ENCODE data around the gene C19orf25.
"Not testable (repeated sequence)": the region's sequence is repeated elsewhere in the genome, so short reads cannot be mapped to it uniquely, and the experiment has no call there.

C19orf25 gene

DNA sequence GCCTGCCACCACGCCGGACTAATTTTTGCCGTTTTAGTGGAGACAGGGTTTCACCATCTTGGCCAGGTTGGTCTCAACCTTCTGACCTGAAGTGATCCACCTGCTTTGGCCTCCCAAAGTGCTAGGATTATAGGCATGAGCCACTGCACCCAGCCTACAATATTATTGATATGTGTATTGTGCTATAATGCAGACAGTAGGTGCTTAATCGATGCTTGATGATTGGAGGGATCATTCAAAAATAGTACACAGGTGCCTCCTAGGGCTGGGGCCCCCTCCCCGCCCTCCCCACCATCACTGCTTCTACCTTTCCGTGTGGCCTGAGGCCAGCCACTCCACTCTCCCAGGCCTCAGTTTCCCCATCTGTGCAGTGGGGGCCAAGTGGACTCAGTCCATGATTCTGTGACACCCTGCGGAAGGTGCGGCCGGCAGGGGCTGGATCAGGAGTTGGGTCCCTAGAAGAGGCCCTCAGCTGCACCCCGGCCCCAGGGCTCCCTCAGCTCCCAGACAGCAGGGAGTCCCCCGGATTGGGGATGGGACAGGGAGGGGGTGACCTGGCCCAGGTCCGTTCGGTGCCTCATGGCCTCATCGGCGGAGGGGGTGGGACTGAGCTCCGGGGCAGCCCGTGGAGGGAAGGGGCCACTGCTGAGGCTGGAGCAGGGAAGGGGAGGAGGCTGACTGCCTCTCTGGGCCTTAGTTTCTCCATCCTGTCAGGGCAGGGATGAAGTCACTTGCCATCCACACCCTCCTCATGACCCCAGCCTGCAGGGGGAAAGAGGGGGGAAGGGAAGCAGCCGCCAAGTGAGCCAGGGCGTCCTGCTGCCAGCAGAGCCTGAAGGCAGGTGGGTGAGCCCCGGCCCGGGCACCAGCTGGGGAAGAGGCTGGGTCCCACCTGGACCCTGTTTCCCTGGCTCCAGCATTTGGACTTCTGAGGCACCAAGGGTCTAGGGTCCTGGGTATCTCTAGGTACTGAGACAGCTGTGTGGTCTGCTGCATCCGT is 32.6 kb upstream of the C19orf25 start:
- DNase-seq: no peak

- DNase-seq: no peak
These were observed 31.8 kb upstream of the C19orf25 start for GRCh38 chr19:1510807-1511206.

DNA sequence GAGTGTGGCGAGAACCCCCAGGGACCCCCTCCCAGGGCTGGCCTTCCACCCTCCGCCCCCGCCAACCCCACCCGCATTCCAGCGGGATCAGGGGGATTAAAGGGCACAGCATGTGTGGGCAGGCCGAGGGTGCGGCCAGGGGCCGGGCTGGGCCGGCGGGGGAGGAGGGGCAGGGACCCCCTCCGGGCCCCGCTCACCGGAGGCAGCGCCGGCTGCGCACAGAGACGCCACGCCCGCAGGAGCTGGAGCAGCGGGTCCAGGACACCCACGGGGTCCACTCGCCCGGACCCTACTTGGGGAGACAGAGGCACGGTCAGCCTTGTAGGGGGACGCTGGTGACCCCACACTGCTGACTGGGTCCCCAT is 31.4 kb upstream of the C19orf25 start:
- DNase-seq: no peak

DNA sequence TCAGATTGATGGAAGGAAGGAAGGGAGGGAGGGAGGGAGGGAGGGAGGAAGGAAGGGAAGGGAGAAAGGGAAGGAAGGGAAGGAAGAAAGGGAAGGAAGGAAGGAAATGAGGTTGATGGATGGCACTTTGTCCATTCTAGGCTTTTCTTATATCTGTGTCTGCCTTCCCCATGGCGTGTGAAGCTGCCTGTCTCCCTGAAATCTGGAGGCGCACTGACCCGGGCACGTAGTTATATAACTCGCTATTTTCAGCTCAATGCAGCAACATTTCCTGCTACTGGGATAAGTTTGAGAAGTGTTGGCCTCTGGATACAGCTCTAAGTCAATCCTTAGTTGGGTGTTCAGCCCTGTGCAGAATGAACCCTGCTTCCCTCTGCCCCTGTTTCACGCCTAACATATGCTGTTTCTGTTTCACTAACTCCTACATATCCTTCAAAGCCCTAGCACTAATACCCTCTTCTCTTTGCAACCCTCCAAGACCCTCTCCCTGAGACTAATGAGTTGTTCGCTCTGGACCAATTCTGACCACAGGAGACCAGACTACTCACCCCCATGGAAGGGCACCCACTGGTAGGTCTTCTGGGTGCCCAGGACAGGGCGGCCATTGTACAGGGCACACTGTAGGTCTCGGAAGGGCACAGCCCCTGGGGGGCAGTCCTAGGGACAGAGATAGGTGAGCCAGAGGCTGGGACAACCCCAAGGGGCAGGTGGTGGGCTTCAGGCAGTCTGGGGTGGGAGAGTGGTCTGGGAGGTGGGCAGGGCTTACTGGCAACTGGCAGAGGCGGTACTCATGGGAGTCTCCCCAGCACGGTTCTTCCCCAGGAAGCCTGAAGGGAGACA is 30.8 kb upstream of the C19orf25 start:
- no peak for DNase-seq

- no peak for DNase-seq
These were observed 29.5 kb upstream of the C19orf25 start for GRCh38 chr19:1508507-1508856.

DNA sequence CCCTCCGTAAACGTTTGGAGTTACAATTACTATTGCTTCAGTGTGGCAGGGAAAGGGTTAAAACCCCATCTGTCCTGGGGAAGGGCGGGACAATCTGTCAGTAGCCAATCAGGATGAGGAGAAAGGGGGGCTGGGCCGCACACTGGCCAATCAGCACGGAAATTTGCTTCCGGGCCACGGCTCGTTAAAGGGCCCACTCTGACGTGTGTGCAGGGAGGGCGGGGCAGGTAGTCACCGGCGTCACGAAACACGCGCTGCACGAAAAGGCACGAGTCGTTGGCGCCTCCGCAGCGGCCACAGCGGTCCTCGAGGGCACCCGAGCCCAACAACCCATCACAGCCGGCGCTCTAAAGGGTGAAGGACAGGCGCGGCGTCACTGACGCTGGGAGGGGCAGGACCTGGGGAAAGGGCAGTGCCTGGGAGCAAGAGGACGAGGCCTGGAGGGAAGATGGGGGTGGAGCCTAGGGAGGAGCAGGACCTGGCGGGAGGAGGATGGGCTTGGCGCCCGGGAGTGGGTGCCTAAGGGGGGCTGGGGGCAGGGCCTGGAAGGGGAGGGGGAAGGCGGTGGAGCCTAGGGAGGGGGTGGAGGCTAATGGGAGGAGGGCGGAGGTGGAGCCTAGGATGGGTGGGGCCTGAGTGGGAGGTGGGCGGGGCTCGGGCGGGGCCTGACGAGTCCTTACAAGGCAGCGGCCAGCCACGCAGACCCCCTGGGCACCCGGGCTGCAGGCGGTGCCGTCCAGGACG is 28.9 kb upstream of the C19orf25 start:
- DNase-seq: peak; percentile 96

- DNase-seq: no peak
These were observed 28.2 kb upstream of the C19orf25 start for GRCh38 chr19:1507192-1507660.

DNA sequence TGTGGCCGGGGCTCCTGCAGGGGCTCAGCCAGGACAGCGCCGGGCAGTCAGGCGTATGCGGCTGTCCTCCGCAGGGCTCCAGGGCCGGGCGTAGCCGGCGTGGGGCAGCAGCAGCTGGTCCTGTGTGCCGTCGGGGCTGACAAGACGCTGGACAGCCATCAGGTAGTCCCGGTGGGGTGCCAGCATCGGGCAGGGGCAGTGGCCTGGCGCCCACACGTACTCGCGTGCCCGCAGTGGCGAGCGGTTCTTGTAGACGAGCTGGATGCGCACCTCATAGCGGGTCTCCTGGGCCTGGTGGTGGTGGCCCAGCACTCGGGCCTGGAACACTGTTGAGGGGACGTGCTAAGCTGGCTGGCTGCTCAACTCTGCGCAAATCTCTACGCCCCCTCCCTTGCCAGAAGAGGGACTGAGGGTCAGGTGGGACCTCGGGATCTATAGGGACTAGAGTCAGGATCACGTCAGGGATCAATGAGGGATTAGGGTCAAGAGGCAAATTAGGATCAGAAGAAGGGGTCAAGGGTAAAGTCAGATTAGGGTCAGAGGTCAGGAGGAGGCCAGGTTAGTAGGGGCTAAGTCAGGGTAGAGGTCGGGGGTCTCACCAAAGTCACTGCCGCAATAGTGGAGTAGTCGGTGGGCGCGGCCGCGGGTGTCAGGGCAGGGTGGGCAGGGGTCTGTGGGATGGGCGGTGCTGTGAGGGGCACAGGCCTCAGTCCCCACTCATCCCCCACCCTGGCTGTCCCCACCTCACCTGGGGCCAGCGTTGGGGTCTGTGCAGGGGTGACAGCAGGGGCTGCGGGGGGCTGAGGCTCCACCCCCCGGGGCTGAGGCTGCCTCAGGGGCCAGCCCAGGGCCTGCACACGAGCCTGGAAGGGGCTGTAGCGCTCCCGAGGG is 27.2 kb upstream of the C19orf25 start:
- DNase-seq: no peak

DNA sequence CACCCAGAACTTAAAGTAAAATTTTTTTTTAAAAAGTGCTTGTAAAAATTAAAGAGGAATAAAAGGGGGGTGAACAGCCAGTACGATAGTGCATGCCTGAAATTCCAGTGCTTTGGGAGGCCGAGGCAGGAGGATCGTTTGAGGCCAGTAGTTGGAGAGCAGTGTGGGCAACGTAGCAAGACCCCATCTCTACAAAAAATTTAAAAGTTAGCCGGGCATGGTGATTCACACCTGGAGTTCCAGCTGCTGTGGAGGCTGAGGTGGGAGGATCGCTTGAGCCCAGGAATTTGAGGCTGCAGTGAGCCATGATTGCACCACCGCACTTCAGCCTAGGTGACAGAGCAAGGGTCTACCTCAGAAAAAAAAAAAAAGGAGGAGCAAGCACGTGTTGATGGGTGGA is 26.0 kb upstream of the C19orf25 start:
- no peak for DNase-seq

- no peak for DNase-seq
These were observed 25.1 kb upstream of the C19orf25 start for GRCh38 chr19:1503925-1504773.

DNA sequence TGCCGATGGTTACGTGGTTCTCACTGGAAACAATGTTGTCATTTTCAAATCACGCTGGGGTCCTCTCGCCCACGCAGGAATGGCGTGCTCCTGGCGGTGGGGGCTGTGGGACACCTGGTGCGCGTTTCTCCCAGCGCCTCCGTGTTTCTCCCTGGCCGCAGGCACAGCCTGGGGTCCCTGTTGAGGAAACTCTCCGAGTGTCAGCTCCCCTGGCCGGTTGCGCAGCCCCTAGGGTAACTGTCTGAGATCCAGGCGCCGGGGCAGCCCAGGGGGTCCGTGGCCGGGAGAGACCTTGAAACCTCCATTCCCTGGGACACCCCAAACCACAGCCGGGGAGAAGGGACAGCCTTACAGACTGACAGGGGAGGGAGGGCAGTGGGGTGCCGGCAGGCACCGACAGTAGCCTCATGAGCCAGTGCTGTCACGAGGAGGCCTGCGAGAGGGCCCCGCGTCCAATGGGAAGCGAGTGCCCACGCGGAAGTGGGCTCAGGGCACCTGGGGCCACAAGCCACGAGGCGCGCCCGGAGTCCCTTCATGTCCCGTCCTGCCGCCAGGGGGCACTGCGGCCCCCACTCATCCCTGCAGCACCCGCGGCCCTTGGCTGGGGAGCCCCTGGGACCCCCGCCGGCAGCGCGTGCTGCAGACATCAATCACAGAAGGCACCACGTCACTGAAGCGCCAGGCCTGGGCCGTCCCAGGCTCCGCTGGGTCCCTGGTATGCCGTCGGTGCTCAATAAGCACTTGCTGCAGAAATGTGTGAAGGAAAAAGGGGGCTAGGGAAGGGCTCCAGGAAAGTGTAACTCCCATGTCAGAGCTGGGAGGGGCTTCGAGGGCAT is 24.3 kb upstream of the C19orf25 start:
- peak; percentile 28 for DNase-seq

- DNase-seq: no peak
These were observed 23.5 kb upstream of the C19orf25 start for GRCh38 chr19:1502433-1503088.

- DNase-seq: no peak
These were observed 22.2 kb upstream of the C19orf25 start for GRCh38 chr19:1501200-1501595.

- not testable (repeated sequence) for DNase-seq
These were observed 20.2 kb upstream of the C19orf25 start for GRCh38 chr19:1499231-1499630.

DNA sequence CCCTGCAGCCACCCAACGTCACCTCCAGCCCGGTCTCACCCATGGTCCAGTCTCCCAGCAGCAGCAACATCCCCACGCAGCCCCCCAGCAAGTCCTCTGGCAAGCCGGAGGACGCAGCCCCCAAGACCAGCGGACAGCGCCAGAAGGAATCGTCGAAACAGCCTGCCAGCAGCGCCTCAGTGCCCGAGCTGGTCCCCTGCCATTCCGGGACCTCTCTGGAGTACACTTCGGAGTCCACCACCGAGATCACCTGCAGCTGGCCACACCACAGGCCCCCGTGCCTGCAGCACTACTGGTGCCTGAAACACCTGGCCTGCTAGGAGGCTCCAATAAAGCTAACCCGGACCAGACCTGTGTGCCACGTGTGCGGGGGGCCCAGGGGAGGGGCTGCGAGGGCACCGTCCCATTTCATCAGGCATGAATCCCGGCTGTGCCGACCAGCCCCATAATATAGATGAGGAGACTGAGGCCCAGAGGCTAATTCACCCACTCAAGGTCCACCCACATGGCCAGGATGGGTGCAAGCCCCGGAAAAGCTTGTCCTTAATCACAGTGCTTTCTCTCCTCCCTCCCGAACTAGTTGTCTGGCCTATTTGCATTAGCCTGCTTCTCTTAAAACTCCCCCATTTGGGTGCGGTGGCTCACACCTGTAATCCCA is 18.7 kb upstream of the C19orf25 start:
- no peak for DNase-seq

GRCh38 chr19:1496714-1497577 is 17.9 kb upstream of the C19orf25 start:
- no peak for DNase-seq

DNA sequence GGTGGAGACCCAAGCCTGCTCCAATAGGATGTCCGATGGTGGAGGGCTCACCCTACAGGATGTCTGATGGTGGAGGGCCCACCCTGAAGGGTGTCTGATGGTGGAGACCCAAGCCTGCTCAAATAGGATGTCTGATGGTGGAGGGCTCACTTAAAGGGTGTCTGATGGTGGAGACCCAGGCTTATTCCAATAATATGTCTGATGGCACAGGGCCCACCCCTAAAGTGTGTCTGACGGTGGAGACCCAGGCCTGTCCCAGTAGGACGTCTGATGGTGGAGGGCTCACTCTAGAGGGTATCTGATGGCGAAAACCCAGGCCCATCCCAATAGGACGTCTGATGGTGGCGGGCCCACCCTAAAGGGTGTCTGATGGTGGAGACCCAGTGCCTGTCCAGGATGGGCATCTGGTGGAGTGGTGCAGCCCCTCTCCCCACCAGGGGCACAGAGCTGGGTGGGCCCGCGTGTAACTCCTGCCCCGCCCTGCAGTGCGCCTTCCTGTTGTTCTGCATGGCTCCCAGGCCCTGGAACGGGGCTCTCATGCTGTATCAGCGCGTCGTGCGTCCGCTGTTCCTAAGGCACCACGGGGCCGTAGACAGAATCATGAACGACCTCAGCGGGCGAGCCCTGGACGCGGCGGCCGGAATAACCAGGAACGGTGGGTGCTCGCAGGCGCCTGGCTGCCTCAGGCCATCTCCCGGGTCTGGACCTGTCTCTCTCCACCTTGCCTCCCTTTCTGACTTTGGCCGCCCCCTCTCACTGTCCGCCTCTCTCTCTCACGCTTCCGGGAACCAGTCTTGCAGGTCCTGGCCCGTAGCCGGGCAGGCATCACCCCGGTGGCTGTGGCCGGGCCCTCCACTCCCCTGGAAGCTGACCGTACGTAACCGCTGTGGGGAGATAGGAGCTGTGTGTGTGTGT is 17.0 kb upstream of the C19orf25 start:
- DNase-seq: no peak
